Measurements from ENCODE around the gene SND1.

SND1 gene

DNA sequence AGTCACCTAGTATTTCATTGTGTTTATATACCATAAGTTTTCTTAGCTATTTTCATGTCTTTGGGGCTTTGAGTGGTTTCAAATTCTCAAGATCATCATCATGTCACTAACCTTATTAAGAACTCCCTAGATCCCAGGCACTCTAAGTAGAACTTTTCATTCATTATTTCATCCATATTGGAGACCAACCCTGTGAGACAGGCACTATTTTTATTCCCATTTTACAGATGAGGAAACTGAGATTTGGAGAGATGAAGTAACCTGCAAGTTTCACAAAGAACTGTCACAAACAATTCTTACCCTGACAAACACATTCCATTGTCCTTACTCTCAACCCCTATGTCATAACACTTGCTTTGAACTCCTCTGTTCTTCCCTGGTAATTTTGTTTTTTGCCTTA, 13.8 kb upstream of the SND1 start:
- Mint-ChIP-seq H3K9me3 (no peaks in the 10 kb centered on the region), H3K27me3 (peaks cover 32% of the 10 kb centered on the region), H3K4me3 (no peak overlapping the region), H3K4me1 (ENCODE audit: low read depth) (peaks cover 11% of the 10 kb centered on the region), H3K27ac (no peak overlapping the region), H3K36me3 (ENCODE audit: low read depth) (no peaks in the 10 kb centered on the region)

GRCh38 chr7:127644484-127644883, 7.5 kb upstream of the SND1 start:
- Mint-ChIP-seq H3K4me1 (ENCODE audit: low read depth) (no peaks in the 10 kb centered on the region), H3K9me3 (no peaks in the 10 kb centered on the region), H3K36me3 (ENCODE audit: low read depth) (no peaks in the 10 kb centered on the region)

GRCh38 chr7:127647636-127648035, 4.4 kb upstream of the SND1 start:
- Mint-ChIP-seq H3K36me3 (ENCODE audit: low read depth) (peaks cover 7% of the 10 kb centered on the region), H3K4me3 (no peak overlapping the region), H3K27me3 (no peaks in the 10 kb centered on the region), H3K4me1 (ENCODE audit: low read depth) (peaks cover 2% of the 10 kb centered on the region), H3K27ac (no peak overlapping the region), H3K9me3 (no peaks in the 10 kb centered on the region)

More at GRCh38 chr7:127644484-127644883, 7.5 kb upstream of the SND1 start:
- Mint-ChIP-seq H3K4me3 (no peak overlapping the region), H3K27me3 (peaks cover 5% of the 10 kb centered on the region), H3K27ac (no peak overlapping the region)

DNA sequence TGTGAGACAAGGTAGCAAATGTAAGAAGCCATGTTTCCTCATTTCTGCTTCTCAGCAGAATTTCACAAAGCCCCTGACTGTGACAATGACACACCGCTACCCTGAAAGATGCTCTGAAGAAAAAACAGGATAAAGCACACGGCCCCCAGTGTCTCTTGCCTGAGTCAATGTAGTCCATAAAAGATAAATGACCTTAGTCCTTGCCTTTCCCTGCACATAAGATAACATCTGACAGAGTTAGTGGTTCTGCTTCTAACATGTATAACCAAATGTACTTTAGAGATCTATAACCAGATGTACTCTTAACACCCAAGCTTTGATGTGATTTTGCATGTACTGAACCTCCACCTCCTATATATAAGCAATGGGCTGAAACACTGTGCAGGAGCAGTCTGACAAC, 3.0 kb upstream of the SND1 start:
- Mint-ChIP-seq H3K36me3 (ENCODE audit: low read depth) (peaks cover 20% of the 10 kb centered on the region), H3K4me1 (ENCODE audit: low read depth) (peaks cover 16% of the 10 kb centered on the region), H3K4me3 (no peak overlapping the region), H3K27me3 (no peaks in the 10 kb centered on the region), H3K27ac (no peak overlapping the region), H3K9me3 (no peaks in the 10 kb centered on the region)

GRCh38 chr7:127650847-127651555, 993 bp upstream of the SND1 start:
- peak overlapping the region; percentile 99 for H3K27ac Mint-ChIP-seq
- H3K9me3 Mint-ChIP-seq, result no peaks in the 10 kb centered on the region
- H3K4me1 Mint-ChIP-seq (ENCODE audit: low read depth), result peaks cover 36% of the 10 kb centered on the region
- H3K4me3 Mint-ChIP-seq, result peak overlapping the region; percentile 100
- peaks cover 40% of the 10 kb centered on the region for H3K36me3 Mint-ChIP-seq (ENCODE audit: low read depth)
- H3K27me3 Mint-ChIP-seq, result no peaks in the 10 kb centered on the region

DNA sequence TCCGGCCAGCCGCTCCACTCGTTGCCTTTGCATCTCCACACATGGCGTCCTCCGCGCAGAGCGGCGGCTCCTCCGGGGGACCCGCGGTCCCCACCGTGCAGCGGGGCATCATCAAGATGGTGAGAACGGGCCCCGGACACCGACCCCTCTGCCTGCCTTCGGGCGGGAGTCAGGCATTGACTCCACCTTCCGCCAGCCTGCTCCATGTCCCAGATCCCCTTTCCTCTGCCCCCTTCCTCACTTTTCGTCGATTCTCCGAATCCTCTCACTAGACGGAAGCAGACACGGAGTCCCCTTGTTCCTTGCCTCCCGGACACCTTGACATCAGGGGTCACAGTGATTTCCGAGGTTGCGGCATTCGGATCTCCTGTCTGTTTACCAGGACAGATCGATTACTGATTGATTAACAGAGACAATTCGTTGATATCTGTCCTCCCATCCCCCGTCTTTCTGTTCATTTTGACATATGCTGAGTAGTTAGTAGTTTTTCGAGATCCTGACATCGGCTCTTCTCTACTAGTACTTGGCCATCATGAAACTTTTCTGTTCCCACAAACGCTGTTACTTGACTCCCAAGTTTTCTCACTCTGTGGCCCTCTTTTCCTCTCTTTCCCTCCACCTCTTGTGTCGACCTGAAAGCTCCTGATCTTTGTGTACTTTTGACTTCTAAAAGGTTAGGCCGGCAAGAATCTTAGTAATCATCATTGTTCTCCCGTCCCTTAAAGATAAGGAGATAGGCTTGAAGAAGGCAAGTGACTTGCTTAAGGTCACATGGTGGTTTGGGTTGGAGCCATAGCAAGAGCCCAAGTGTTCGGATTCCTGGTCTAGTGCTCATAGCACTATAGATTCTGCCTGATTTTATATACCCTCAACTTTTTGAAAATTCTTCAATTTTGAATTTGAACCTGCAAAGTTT, 597 bp downstream of the SND1 start:
- Mint-ChIP-seq H3K4me3 (peak overlapping the region; percentile 100), H3K4me1 (ENCODE audit: low read depth) (peaks cover 48% of the 10 kb centered on the region)

GRCh38 chr7:127653396-127653795, 1.4 kb downstream of the SND1 start:
- Mint-ChIP-seq H3K4me1 (ENCODE audit: low read depth) (peaks cover 51% of the 10 kb centered on the region), H3K27ac (peak overlapping the region; percentile 99), H3K9me3 (no peaks in the 10 kb centered on the region), H3K27me3 (no peaks in the 10 kb centered on the region), H3K36me3 (ENCODE audit: low read depth) (peaks cover 52% of the 10 kb centered on the region), H3K4me3 (peak overlapping the region; percentile 100)

More for the DNA sequence above, 597 bp downstream of the SND1 start:
- Mint-ChIP-seq H3K9me3 (no peaks in the 10 kb centered on the region), H3K27me3 (no peaks in the 10 kb centered on the region), H3K27ac (peak overlapping the region; percentile 99), H3K36me3 (ENCODE audit: low read depth) (peaks cover 48% of the 10 kb centered on the region)

DNA sequence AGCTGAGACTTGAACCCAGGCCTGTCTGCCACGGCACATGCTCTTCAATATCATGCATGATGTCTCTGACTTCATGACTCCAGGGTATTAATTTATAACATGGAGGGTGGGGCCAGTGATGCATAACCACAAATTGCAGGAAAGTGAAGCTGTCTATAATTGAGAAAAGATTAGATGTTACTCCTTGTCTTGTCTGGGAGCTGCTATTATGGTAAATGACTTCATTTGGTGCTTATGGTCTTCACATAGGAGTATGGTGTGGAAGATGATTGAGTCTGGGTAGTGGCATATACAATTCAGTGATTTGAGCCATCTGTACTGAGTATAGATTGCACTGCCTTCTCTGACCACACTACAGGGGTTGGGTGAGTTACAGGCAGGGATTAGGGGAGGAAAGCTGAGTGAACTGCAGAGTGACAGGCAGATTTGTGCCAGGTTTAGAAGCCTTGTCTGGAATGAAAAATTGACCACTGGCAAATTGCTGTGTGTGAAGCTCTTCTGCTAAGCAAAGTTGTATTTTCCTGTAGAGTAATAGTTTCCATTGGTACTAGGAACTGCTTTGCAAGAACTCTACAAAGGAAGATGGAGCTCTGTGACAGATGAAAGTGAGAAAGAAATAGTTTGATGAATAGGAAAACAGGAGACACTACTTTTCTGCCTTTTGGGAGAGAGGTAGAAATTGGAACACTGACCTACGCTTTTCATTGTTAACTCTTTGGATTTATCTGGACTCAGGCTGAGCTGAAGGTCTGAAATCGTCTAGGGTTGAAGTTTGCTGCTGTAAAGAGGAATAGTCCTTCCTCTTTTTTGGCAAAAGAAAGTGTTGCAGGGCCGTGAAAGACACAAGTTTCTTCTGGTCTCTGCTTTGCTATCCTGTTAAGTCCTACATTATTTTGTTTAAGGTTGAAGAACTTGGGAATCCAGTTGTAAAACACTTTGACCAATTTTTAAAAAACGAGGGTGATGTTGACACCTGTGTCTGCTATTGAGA, 2.7 kb downstream of the SND1 start:
- no peaks in the 10 kb centered on the region for H3K9me3 Mint-ChIP-seq
- H3K4me3 Mint-ChIP-seq, result peak overlapping the region; percentile 100
- peaks cover 65% of the 10 kb centered on the region for H3K36me3 Mint-ChIP-seq (ENCODE audit: low read depth)
- peak overlapping the region; percentile 99 for H3K27ac Mint-ChIP-seq
- H3K27me3 Mint-ChIP-seq, result no peaks in the 10 kb centered on the region
- H3K4me1 Mint-ChIP-seq (ENCODE audit: low read depth), result peaks cover 63% of the 10 kb centered on the region

- Mint-ChIP-seq H3K27ac (peak overlapping the region; percentile 69), H3K36me3 (ENCODE audit: low read depth) (peaks cover 75% of the 10 kb centered on the region), H3K4me1 (ENCODE audit: low read depth) (peaks cover 63% of the 10 kb centered on the region), H3K4me3 (peak overlapping the region; percentile 42), H3K27me3 (no peaks in the 10 kb centered on the region), H3K9me3 (no peaks in the 10 kb centered on the region)
Measured at GRCh38 chr7:127655720-127656119, 3.7 kb downstream of the SND1 start.

- Mint-ChIP-seq H3K27ac (no peak overlapping the region), H3K9me3 (no peaks in the 10 kb centered on the region), H3K4me1 (ENCODE audit: low read depth) (peaks cover 63% of the 10 kb centered on the region), H3K36me3 (ENCODE audit: low read depth) (peaks cover 84% of the 10 kb centered on the region), H3K27me3 (no peaks in the 10 kb centered on the region), H3K4me3 (no peak overlapping the region)
Measured at GRCh38 chr7:127657500-127657899, 5.5 kb downstream of the SND1 start.

DNA sequence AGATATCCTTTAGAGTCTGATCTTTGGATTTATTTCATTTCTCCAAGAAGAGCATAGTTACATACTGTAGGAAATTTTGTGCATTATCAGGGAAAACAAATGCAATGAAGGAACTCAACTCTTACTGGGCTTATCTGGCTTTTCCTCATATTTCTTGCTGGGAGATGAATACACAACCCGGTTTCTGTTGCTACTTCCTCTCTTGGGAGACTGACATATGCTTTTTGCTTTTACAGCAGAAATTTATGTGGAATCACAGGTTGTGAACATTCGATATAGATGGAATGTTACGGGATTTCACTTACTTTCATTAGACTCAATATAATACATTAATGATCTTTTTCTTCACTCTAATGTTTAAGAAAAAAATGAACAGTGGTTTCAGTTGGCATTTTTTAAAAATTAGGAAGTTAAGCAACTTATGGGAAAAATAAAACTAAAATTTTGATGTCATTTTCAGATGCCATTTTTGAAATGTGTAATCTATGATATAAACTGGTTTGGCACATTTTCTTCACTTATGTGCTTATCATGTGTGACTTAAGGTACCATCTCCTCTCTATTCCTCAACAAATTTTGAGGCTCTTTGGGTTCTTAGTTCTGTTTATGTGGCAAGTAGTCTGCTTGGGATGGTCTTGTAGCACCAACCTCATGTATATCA, 7.1 kb downstream of the SND1 start:
- H3K4me3 Mint-ChIP-seq, result no peak overlapping the region
- peaks cover 77% of the 10 kb centered on the region for H3K36me3 Mint-ChIP-seq (ENCODE audit: low read depth)
- no peaks in the 10 kb centered on the region for H3K9me3 Mint-ChIP-seq
- no peaks in the 10 kb centered on the region for H3K27me3 Mint-ChIP-seq
- H3K27ac Mint-ChIP-seq, result peak overlapping the region; percentile 66
- H3K4me1 Mint-ChIP-seq (ENCODE audit: low read depth), result peaks cover 53% of the 10 kb centered on the region

DNA sequence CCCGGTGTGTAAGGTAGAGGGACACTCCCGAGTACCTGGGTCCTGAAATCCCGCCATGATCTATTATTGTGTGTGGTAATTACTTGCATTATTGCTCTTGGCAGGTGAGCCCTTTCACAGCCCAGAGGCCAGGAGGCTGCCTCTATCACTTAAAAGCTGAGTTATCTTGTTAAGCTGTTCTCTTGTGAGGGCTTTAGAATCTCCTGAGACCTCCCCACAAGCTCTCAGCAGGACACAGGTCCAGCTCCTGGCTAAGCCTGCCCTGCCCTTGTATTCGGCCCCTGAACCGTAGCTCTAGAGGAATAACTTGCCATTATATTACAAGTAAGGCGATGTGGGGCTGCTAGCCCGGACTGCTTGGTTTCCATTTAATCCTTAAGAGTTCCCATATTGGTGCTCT, 13.9 kb downstream of the SND1 start:
- H3K4me3 Mint-ChIP-seq, result no peak overlapping the region
- H3K9me3 Mint-ChIP-seq, result no peaks in the 10 kb centered on the region
- H3K27me3 Mint-ChIP-seq, result no peaks in the 10 kb centered on the region
- peaks cover 72% of the 10 kb centered on the region for H3K36me3 Mint-ChIP-seq (ENCODE audit: low read depth)
- H3K4me1 Mint-ChIP-seq (ENCODE audit: low read depth), result peaks cover 60% of the 10 kb centered on the region
- peak overlapping the region; percentile 80 for H3K27ac Mint-ChIP-seq

- peaks cover 71% of the 10 kb centered on the region for H3K36me3 Mint-ChIP-seq (ENCODE audit: low read depth)
- no peaks in the 10 kb centered on the region for H3K9me3 Mint-ChIP-seq
- peaks cover 60% of the 10 kb centered on the region for H3K4me1 Mint-ChIP-seq (ENCODE audit: low read depth)
Measured at GRCh38 chr7:127666602-127667001, 14.6 kb downstream of the SND1 start.

More at GRCh38 chr7:127666602-127667001, 14.6 kb downstream of the SND1 start:
- no peaks in the 10 kb centered on the region for H3K27me3 Mint-ChIP-seq
- H3K27ac Mint-ChIP-seq, result peak overlapping the region; percentile 80
- peak overlapping the region; percentile 7 for H3K4me3 Mint-ChIP-seq

Measured in stimulated activated naive CD8-positive, alpha-beta T cell treated with anti-CD3 and anti-CD28 coated beads, Interleukin-15, Interleukin-2, amounts not matched to agents 100 ng/mL and 50 ng/mL, for 24 hours (primary cell).